OCI-LY7 (cell line): ENCODE measurements around the gene GRPR. TPM values are rescaled to one million over a fixed set of nuclear protein-coding genes. Genes with fewer than 3 reads are reported as not detected.

ENCODE experiments used
- BruUV-seq: library from RNA; stranded (reverse); fragments of 400-500 nt; replicated peaks from 2 replicates; lab custom pipeline; 2021; lab: Mats Ljungman, UMichigan
- CTCF ChIA-PET: fragments of 300-600 bp; sonication (Branson Sonifier 250); formaldehyde crosslinking; loops from one replicate; lab custom pipeline; 2022; ENCODE audit warnings: antibody characterized with exemption; ENCODE audit not compliant: unreplicated experiment; lab: Charles Lee
- POLR2A ChIA-PET: fragments of 300-600 bp; sonication (Branson Sonifier 250); formaldehyde crosslinking; loops from one replicate; lab custom pipeline; 2022; ENCODE audit warnings: antibody characterized with exemption; lab: Charles Lee
- DNase-seq: peaks from one replicate; pipeline ENCODE4 v3.0.0-alpha.2; 2015; ENCODE audit warnings: low spot score
- H2AFZ ChIP-seq: fragments of 200-600 bp; sonication (generic), shearing (Covaris generic); 2 replicates; pipeline ENCODE4 v1.6.1; 2014; ENCODE audit warnings: mild to moderate bottlenecking, antibody characterized with exemption, low read length, moderate library complexity
- H3K27ac ChIP-seq: fragments of 200-600 bp; sonication (generic); 2 replicates; pipeline ENCODE4 v1.5.1; 2014; ENCODE audit warnings: mixed run types, low read depth, mild to moderate bottlenecking, moderate library complexity, low read length, inconsistent platforms; ENCODE audit not compliant: poor library complexity, severe bottlenecking
- H3K36me3 ChIP-seq: fragments of 200-600 bp; sonication (generic); 2 replicates; pipeline ENCODE4 v1.6.1; 2014; ENCODE audit warnings: mild to moderate bottlenecking, antibody characterized with exemption, low read length, moderate library complexity, mixed read lengths; ENCODE audit not compliant: insufficient read depth
- H3K4me1 ChIP-seq: fragments of 200-600 bp; sonication (generic); 2 replicates; pipeline ENCODE4 v1.5.1; 2014; ENCODE audit warnings: mild to moderate bottlenecking, low read length; ENCODE audit not compliant: insufficient read depth, poor library complexity, severe bottlenecking
- H3K4me2 ChIP-seq: fragments of 200-600 bp; sonication (generic); 2 replicates; pipeline ENCODE4 v1.6.1; 2014; ENCODE audit warnings: mild to moderate bottlenecking, low read length
- H3K4me3 ChIP-seq: fragments of 200-600 bp; sonication (generic); 2 replicates; pipeline ENCODE4 v1.5.1; 2014; ENCODE audit warnings: mild to moderate bottlenecking, low read depth, low read length; ENCODE audit not compliant: poor library complexity, severe bottlenecking
- H3K79me2 ChIP-seq: fragments of 200-600 bp; sonication (generic); 2 replicates; pipeline ENCODE4 v1.6.1; 2016; ENCODE audit warnings: low read depth, mild to moderate bottlenecking, low read length, moderate library complexity, mixed read lengths; ENCODE audit not compliant: insufficient read depth
- H3K9me2 ChIP-seq: fragments of 200-600 bp; sonication (generic); 2 replicates; pipeline ENCODE4 v1.6.1; 2016; ENCODE audit warnings: mild to moderate bottlenecking, low read length, mixed read lengths; ENCODE audit not compliant: insufficient read depth
- H3K9me3 ChIP-seq: fragments of 200-600 bp; sonication (generic); 2 replicates; pipeline ENCODE4 v1.6.1; 2014; ENCODE audit warnings: mild to moderate bottlenecking, mixed run types, low read length, mixed read lengths
- H4K20me1 ChIP-seq: fragments of 200-600 bp; sonication (generic); 2 replicates; pipeline ENCODE4 v1.6.1; 2014; ENCODE audit warnings: mild to moderate bottlenecking, antibody characterized with exemption, low read length, moderate library complexity, mixed read lengths; ENCODE audit not compliant: insufficient read depth
- EZH2phosphoT487 ChIP-seq: fragments of 200-600 bp; sonication (generic); IDR thresholded peaks from 2 replicates; pipeline ENCODE4 v1.6.1; 2018; ENCODE audit warnings: low read depth, borderline replicate concordance, mild to moderate bottlenecking, mixed run types, antibody characterized with exemption, low read length, moderate library complexity, mixed read lengths
- intact Hi-C: fragments of 100-400 bp; cut with micrococcal nuclease; formaldehyde crosslinking; loops from one replicate; pipeline ENCODE4 v1.10.0; 2022; ENCODE audit not compliant: unreplicated experiment
- total RNA-seq, 2 experiments: library from RNA; depleted of rRNA in 1 of 2; stranded (reverse); fragments of >200 nt in 1 of 2; shearing (Covaris generic) in 1 of 2; gene quantifications; 2 replicates each; pipeline ENCODE4 v1.2.3, GENCODE V29; 2014 to 2022
- TF ChIP-seq, protein P1 (sequence below): fragments of 200-600 bp; sonication (generic); conservative IDR thresholded peaks from 2 replicates; pipeline ENCODE4 v1.5.1; 2014; ENCODE audit warnings: mild to moderate bottlenecking, antibody characterized with exemption, low read length, moderate library complexity, mixed read lengths

The GRPR gene
- total RNA-seq, 2 experiments from 2014 or later: 0.47 TPM; not detected in 1

- POLR2A ChIA-PET: no interaction called here
Observed at GRCh38 chrX:16096141-16096540, 27.2 kb upstream of the GRPR start.

GRCh38 chrX:16100673-16101072, 22.7 kb upstream of the GRPR start:
- Histone ChIP-seq H3K36me3 (peaks cover 9% of the 10 kb centered on the region), H3K27ac (no peak overlapping the region), H3K9me2 (no peaks in the 10 kb centered on the region), H2AFZ (no peak overlapping the region), H3K4me3 (no peak overlapping the region), H3K79me2 (no peaks in the 10 kb centered on the region), H4K20me1 (no peaks in the 10 kb centered on the region), H3K4me2 (no peak overlapping the region), H3K9me3 (peaks cover 11% of the 10 kb centered on the region), H3K4me1 (peaks cover 38% of the 10 kb centered on the region)
- DNase-seq: no peak
- ChIA-PET POLR2A (interaction anchor here (0.6 to 1.2 kb wide), 3 partner anchors 12 to 352 kb away, joined by 3 to 4 read pairs (median 3); no protein-coding TSS in a partner anchor), CTCF (no interaction called here)
- BruUV-seq: no TSS peak
- TF ChIP-seq EZH2phosphoT487: no peak
- TF ChIP-seq, protein P1, sequence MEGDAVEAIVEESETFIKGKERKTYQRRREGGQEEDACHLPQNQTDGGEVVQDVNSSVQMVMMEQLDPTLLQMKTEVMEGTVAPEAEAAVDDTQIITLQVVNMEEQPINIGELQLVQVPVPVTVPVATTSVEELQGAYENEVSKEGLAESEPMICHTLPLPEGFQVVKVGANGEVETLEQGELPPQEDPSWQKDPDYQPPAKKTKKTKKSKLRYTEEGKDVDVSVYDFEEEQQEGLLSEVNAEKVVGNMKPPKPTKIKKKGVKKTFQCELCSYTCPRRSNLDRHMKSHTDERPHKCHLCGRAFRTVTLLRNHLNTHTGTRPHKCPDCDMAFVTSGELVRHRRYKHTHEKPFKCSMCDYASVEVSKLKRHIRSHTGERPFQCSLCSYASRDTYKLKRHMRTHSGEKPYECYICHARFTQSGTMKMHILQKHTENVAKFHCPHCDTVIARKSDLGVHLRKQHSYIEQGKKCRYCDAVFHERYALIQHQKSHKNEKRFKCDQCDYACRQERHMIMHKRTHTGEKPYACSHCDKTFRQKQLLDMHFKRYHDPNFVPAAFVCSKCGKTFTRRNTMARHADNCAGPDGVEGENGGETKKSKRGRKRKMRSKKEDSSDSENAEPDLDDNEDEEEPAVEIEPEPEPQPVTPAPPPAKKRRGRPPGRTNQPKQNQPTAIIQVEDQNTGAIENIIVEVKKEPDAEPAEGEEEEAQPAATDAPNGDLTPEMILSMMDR: no peak
- intact Hi-C loops: no loop called here

More at GRCh38 chrX:16096141-16096540, 27.2 kb upstream of the GRPR start:
- no peak for DNase-seq
- no peaks in the 10 kb centered on the region for H3K4me1 ChIP-seq
- TF ChIP-seq EZH2phosphoT487: no peak
- TF ChIP-seq, protein P1: no peak
- no peaks in the 10 kb centered on the region for H3K79me2 ChIP-seq
- H3K9me3 ChIP-seq: no peaks in the 10 kb centered on the region
- H3K27ac ChIP-seq: no peak overlapping the region
- no peaks in the 10 kb centered on the region for H4K20me1 ChIP-seq
- H3K4me2 ChIP-seq: no peak overlapping the region
- no peak overlapping the region for H3K4me3 ChIP-seq
- CTCF ChIA-PET: no interaction called here
- H2AFZ ChIP-seq: no peak overlapping the region
- no peaks in the 10 kb centered on the region for H3K36me3 ChIP-seq
- intact Hi-C loops: no loop called here
- BruUV-seq: no TSS peak
- H3K9me2 ChIP-seq: no peaks in the 10 kb centered on the region

GRCh38 chrX:16101581-16101980, 21.8 kb upstream of the GRPR start:
- H3K4me3 ChIP-seq: no peak overlapping the region
- no peak overlapping the region for H3K27ac ChIP-seq
- H3K79me2 ChIP-seq: no peaks in the 10 kb centered on the region
- intact Hi-C loops: no loop called here
- no peak overlapping the region for H2AFZ ChIP-seq
- peaks cover 47% of the 10 kb centered on the region for H3K4me1 ChIP-seq
- DNase-seq: no peak
- POLR2A ChIA-PET: interaction anchor here (1.2 to 1.3 kb wide), 2 partner anchors 46 to 246 kb away, joined by 3 to 4 read pairs; no protein-coding TSS in a partner anchor
- peaks cover 11% of the 10 kb centered on the region for H3K9me3 ChIP-seq
- TF ChIP-seq, protein P1: no peak
- no peak for TF ChIP-seq EZH2phosphoT487
- peaks cover 9% of the 10 kb centered on the region for H3K36me3 ChIP-seq
- CTCF ChIA-PET: no interaction called here
- no TSS peak for BruUV-seq
- H3K4me2 ChIP-seq: no peak overlapping the region
- H4K20me1 ChIP-seq: no peaks in the 10 kb centered on the region
- no peaks in the 10 kb centered on the region for H3K9me2 ChIP-seq
